ENCODE measurements around the gene LDHAL6B.

DNA sequence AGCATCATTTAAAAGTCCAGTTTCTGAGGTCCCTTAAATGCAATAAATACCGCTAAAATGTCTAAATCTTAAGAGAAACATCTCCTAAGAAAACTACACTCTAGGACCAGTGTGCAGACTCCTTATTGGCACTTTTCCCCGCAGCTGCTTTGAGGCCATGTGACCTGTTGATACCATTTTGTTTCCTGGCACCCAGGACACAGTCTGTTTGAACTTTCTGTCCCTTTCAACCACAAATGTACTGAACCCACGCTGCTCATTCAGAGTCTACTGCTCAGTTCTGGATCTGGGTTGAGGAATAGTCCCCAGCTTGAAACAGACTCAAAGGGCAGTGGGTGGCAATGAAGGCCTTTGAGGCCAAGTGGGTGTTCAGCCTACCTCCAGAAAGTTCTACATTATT, 17.1 kb downstream of the LDHAL6B start:
- TF ChIP-seq, protein P1, sequence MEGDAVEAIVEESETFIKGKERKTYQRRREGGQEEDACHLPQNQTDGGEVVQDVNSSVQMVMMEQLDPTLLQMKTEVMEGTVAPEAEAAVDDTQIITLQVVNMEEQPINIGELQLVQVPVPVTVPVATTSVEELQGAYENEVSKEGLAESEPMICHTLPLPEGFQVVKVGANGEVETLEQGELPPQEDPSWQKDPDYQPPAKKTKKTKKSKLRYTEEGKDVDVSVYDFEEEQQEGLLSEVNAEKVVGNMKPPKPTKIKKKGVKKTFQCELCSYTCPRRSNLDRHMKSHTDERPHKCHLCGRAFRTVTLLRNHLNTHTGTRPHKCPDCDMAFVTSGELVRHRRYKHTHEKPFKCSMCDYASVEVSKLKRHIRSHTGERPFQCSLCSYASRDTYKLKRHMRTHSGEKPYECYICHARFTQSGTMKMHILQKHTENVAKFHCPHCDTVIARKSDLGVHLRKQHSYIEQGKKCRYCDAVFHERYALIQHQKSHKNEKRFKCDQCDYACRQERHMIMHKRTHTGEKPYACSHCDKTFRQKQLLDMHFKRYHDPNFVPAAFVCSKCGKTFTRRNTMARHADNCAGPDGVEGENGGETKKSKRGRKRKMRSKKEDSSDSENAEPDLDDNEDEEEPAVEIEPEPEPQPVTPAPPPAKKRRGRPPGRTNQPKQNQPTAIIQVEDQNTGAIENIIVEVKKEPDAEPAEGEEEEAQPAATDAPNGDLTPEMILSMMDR (IDR thresholded peaks at IDR 0.05; ENCODE audit: insufficient read depth, low read length): no peak
- TF ChIP-seq, protein P2, sequence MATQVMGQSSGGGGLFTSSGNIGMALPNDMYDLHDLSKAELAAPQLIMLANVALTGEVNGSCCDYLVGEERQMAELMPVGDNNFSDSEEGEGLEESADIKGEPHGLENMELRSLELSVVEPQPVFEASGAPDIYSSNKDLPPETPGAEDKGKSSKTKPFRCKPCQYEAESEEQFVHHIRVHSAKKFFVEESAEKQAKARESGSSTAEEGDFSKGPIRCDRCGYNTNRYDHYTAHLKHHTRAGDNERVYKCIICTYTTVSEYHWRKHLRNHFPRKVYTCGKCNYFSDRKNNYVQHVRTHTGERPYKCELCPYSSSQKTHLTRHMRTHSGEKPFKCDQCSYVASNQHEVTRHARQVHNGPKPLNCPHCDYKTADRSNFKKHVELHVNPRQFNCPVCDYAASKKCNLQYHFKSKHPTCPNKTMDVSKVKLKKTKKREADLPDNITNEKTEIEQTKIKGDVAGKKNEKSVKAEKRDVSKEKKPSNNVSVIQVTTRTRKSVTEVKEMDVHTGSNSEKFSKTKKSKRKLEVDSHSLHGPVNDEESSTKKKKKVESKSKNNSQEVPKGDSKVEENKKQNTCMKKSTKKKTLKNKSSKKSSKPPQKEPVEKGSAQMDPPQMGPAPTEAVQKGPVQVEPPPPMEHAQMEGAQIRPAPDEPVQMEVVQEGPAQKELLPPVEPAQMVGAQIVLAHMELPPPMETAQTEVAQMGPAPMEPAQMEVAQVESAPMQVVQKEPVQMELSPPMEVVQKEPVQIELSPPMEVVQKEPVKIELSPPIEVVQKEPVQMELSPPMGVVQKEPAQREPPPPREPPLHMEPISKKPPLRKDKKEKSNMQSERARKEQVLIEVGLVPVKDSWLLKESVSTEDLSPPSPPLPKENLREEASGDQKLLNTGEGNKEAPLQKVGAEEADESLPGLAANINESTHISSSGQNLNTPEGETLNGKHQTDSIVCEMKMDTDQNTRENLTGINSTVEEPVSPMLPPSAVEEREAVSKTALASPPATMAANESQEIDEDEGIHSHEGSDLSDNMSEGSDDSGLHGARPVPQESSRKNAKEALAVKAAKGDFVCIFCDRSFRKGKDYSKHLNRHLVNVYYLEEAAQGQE (IDR thresholded peaks at IDR 0.05; ENCODE audit: insufficient replicate concordance, low read depth): no peak

All from HL-60 (cell line).